Measurements from ENCODE around the gene MICB. TPM values are rescaled to one million over a fixed set of nuclear protein-coding genes. Genes with fewer than 3 reads are reported as not detected.

Gene MICB
- total RNA-seq, 6 donors from 2014 or later, result 4.9 to 14.4 (median 11.3) TPM

- TF ChIP-seq EP300 (IDR thresholded peaks at IDR 0.05) (no peak), POLR2A (IDR thresholded peaks at IDR 0.05) (no peak), CTCF (IDR thresholded peaks at IDR 0.05) (no peak), POLR2AphosphoS5 (IDR thresholded peaks at IDR 0.05) (no peak)
- no peak for ATAC-seq (ENCODE audit: low FRiP score in 2 of 2)
- Histone ChIP-seq H3K4me3 (no peak overlapping the region), H3K4me1 (peaks cover 37 to 58% (median 47%) of the 10 kb centered on the region in 4 donors), H3K9me3 (no peaks in the 10 kb centered on the region), H3K27ac (no peak overlapping the region), H3K36me3 (peaks cover 8 to 18% (median 16%) of the 10 kb centered on the region in 4 donors), H3K27me3 (no peaks in the 10 kb centered on the region)
- no peak for DNase-seq
- WGBS, 2 donors, result 87 to 95% methylated on average over 6 of the region's 6 CpGs
Measured at GRCh38 chr6:31543639-31544038, 45.7 kb downstream of the MICB start.

GRCh38 chr6:31544676-31545075 is 46.7 kb downstream of the MICB start:
- TF ChIP-seq EP300 (IDR thresholded peaks at IDR 0.05), result no peak
- no peak for TF ChIP-seq CTCF (IDR thresholded peaks at IDR 0.05)
- no peak for TF ChIP-seq POLR2AphosphoS5 (IDR thresholded peaks at IDR 0.05)
- TF ChIP-seq POLR2A (IDR thresholded peaks at IDR 0.05), result no peak
- Histone ChIP-seq H3K27ac (no peak overlapping the region), H3K4me1 (peaks cover 30 to 50% (median 38%) of the 10 kb centered on the region in 4 donors), H3K9me3 (no peaks in the 10 kb centered on the region), H3K27me3 (no peaks in the 10 kb centered on the region), H3K4me3 (no peak overlapping the region), H3K36me3 (peaks cover 5 to 15% (median 8%) of the 10 kb centered on the region in 4 donors)
- 79 to 80% methylated on average over 2 of the region's 2 CpGs for WGBS, 2 donors
- no peak for ATAC-seq (ENCODE audit: low FRiP score in 2 of 2)
- no peak for DNase-seq

DNA sequence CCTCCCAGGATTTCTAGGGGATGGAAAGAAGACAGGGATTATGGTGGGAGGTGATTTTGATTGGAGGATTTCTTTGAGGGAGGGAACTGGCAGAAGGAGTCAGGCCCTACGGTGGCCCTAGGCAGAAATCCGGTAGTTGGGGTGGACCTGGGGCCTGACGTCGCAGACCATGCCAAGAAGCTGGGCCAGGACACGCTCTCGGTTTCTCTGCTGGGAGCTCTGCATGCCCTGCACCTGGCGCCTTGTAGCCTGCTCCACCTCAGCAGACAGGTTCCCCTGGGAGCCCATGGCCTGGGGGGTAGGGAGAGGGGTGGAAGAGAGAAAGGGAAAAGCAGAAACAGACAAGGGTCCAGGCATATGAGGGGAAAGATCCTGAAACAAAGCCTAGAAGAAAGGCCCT is 47.3 kb downstream of the MICB start:
- no peak overlapping the region for H3K27ac ChIP-seq
- no peaks in the 10 kb centered on the region for H3K9me3 ChIP-seq
- no peak for ATAC-seq (ENCODE audit: low FRiP score in 2 of 2)
- peaks cover 23 to 44% (median 31%) of the 10 kb centered on the region in 4 donors for H3K4me1 ChIP-seq
- no peak for DNase-seq
- WGBS, 2 donors, result 85 to 90% methylated on average over 7 of the region's 7 CpGs
- no peaks in the 10 kb centered on the region for H3K27me3 ChIP-seq
- no peak for TF ChIP-seq CTCF (IDR thresholded peaks at IDR 0.05)
- TF ChIP-seq POLR2AphosphoS5 (IDR thresholded peaks at IDR 0.05), result no peak
- no peak for TF ChIP-seq POLR2A (IDR thresholded peaks at IDR 0.05)
- no peak for TF ChIP-seq EP300 (IDR thresholded peaks at IDR 0.05)
- no peak overlapping the region for H3K4me3 ChIP-seq
- H3K36me3 ChIP-seq, result peaks cover 0 to 14% (median 7%) of the 10 kb centered on the region in 4 donors

- H3K27ac ChIP-seq, result peak within 1 kb of the TSS; percentile 79 to 87 (median 83)
- H3K36me3 ChIP-seq, result peaks cover 0 to 23% (median 8%) of the 10 kb centered on the region in 4 donors
- ATAC-seq (ENCODE audit: low FRiP score in 2 of 2) (peak; percentile 90 to 93), DNase-seq (peak; percentile 84 to 96)
- peak within 1 kb of the TSS; percentile 22 to 54 (median 44) for H3K4me3 ChIP-seq
- WGBS, 2 donors, result 9 to 17% methylated on average over 11 of the region's 11 CpGs
- H3K27me3 ChIP-seq, result no peaks in the 10 kb centered on the region
- H3K9me3 ChIP-seq, result no peaks in the 10 kb centered on the region
- H3K4me1 ChIP-seq, result peaks cover 18 to 37% (median 25%) of the 10 kb centered on the region in 4 donors
- TF ChIP-seq POLR2A (IDR thresholded peaks at IDR 0.05), result no peak
- TF ChIP-seq EP300 (IDR thresholded peaks at IDR 0.05), result no peak
- peak; percentile 92 to 98 (median 96) for TF ChIP-seq CTCF (IDR thresholded peaks at IDR 0.05)
- peak in 1 of 2 donors; percentile 27 for TF ChIP-seq POLR2AphosphoS5 (IDR thresholded peaks at IDR 0.05)
Measured at GRCh38 chr6:31546339-31546957, 48.5 kb downstream of the MICB start, which contains the start of gene ATP6V1G2. TSS of gene ATP6V1G2 (minus strand) at chr6:31546608. CDS start at chr6:31546559, 49 bp downstream.
